VCaP (cell line): ENCODE results near the gene TAS2R41.

Source experiments
- H3K27ac ChIP-seq: fragments of 450-650 bp; 2 replicates; pipeline ENCODE4 v1.5.1; 2017
- CTCF ChIP-seq: fragments of 450-650 bp; conservative IDR thresholded peaks from 2 replicates; pipeline ENCODE4 v1.5.1; 2017; ENCODE audit warnings: mild to moderate bottlenecking, moderate library complexity

The TAS2R41 gene

GRCh38 chr7:143477501-143478150 lies at the start of gene TAS2R41:
Gene TAS2R41, plus strand, starts transcription at chr7:143477873. Its CDS starts 0 bp downstream, at chr7:143477873.
- no peak within 1 kb of the TSS for H3K27ac ChIP-seq

GRCh38 chr7:143429770-143430698 lies 47.6 kb upstream of the TAS2R41 start:
- H3K27ac ChIP-seq = no peak overlapping the region
- TF ChIP-seq CTCF = no peak

More at GRCh38 chr7:143477501-143478150, at the start of gene TAS2R41:
- no peak for TF ChIP-seq CTCF

GRCh38 chr7:143431109-143431508 lies 46.6 kb upstream of the TAS2R41 start:
- H3K27ac ChIP-seq = no peak overlapping the region
- TF ChIP-seq CTCF = no peak

GRCh38 chr7:143433759-143434158 lies 43.9 kb upstream of the TAS2R41 start:
- peak overlapping the region; percentile 71 for H3K27ac ChIP-seq
- TF ChIP-seq CTCF = no peak

GRCh38 chr7:143434660-143435059 lies 43.0 kb upstream of the TAS2R41 start:
- peak overlapping the region; percentile 71 for H3K27ac ChIP-seq
- no peak for TF ChIP-seq CTCF

- H3K27ac ChIP-seq = peak overlapping the region; percentile 71
- TF ChIP-seq CTCF = no peak
These were observed 42.4 kb upstream of the TAS2R41 start for GRCh38 chr7:143435266-143435665.

GRCh38 chr7:143436325-143436946 lies 41.2 kb upstream of the TAS2R41 start:
- no peak for TF ChIP-seq CTCF

More at GRCh38 chr7:143436325-143436946, 41.2 kb upstream of the TAS2R41 start:
- peak overlapping the region; percentile 51; the same call in 1 of the 2 replicates for H3K27ac ChIP-seq
